Natural killer cell (primary cell): Measurements from ENCODE around the gene CAPS. TPM values are rescaled to one million over a fixed set of nuclear protein-coding genes. Genes with fewer than 3 reads are reported as not detected.

Experiments used
- ATAC-seq, 3 donors: fragments of 150-1000 bp in 2 of 3; fragments of 200-7000 bp in 1 of 3; cut with Tn5 transposase; 1 replicate in 1 of 3; 2 replicates in 2 of 3; pipeline ENCODE4 v1.10.0; 2021; ENCODE audit warnings: mild to moderate bottlenecking in 2 of 3, moderate library complexity in 2 of 3
- DNase-seq, 2 donors: peaks; one replicate each; pipeline versions ENCODE4 v3.0.0 to v3.0.0-alpha.2; 2013 to 2021; ENCODE audit warnings: mixed read lengths in 1 of 2
- H3K27ac ChIP-seq: one replicate; pipeline ENCODE4 v1.5.1; 2013; ENCODE audit warnings: mild to moderate bottlenecking, low read length
- H3K27me3 ChIP-seq: one replicate; pipeline ENCODE4 v1.6.1; 2013; ENCODE audit warnings: low read length; ENCODE audit not compliant: control insufficient read depth, insufficient read depth
- H3K36me3 ChIP-seq: one replicate; pipeline ENCODE4 v1.6.1; 2013; ENCODE audit warnings: low read length; ENCODE audit not compliant: control insufficient read depth, insufficient read depth
- H3K4me1 ChIP-seq: one replicate; pipeline ENCODE4 v1.6.1; 2013; ENCODE audit warnings: low read length; ENCODE audit not compliant: control insufficient read depth, insufficient read depth
- H3K4me3 ChIP-seq: one replicate; pipeline ENCODE4 v1.5.1; 2013; ENCODE audit warnings: low read length
- H3K9me3 ChIP-seq: one replicate; pipeline ENCODE4 v1.6.1; 2013; ENCODE audit warnings: low read length; ENCODE audit not compliant: control insufficient read depth, insufficient read depth
- H3K27ac Mint-ChIP-seq, 2 donors: one replicate each; pipeline ENCODE4 v1.8.0; 2022; ENCODE audit warnings: mild to moderate bottlenecking in 2 of 2, mixed read lengths in 2 of 2, moderate library complexity in 1 of 2
- H3K27me3 Mint-ChIP-seq, 2 donors: one replicate each; pipeline ENCODE4 v1.8.0; 2022; ENCODE audit warnings: low read depth in 2 of 2, mixed read lengths in 2 of 2
- H3K36me3 Mint-ChIP-seq: one replicate; pipeline ENCODE4 v1.8.0; 2022; ENCODE audit warnings: mixed read lengths
- H3K4me1 Mint-ChIP-seq, 2 donors: one replicate each; pipeline ENCODE4 v1.8.0; 2022; ENCODE audit warnings: mixed read lengths in 2 of 2
- H3K4me3 Mint-ChIP-seq: one replicate; pipeline ENCODE4 v1.8.0; 2022; ENCODE audit warnings: mild to moderate bottlenecking, moderate library complexity, mixed read lengths
- H3K9me3 Mint-ChIP-seq, 2 donors: one replicate each; pipeline ENCODE4 v1.8.0; 2022; ENCODE audit warnings: mixed read lengths in 2 of 2
- WGBS: methylation state at CpG from one replicate; pipeline ENCODE4 v1.1.7; 2013; ENCODE audit warnings: missing lambda C conversion rate; ENCODE audit not compliant: insufficient coverage; 5-methylcytosine and 5-hydroxymethylcytosine counted together
- intact Hi-C: fragments of 100-400 bp; cut with micrococcal nuclease; formaldehyde crosslinking; loops from one replicate; pipeline ENCODE4 v1.14.2; 2022
- total RNA-seq, 4 donors: library from RNA; stranded (reverse); fragments of 120-200 nt in 1 of 4; gene quantifications; one replicate each; pipeline versions ENCODE4 v1.2.3 to v1.2.4, GENCODE V29; 2013 to 2022
- TF ChIP-seq, protein P1 (sequence below): fragments of 200-600 bp; IDR thresholded peaks from one replicate; pipeline ENCODE4 v1.8.0; 2022; ENCODE audit warnings: antibody characterized with exemption

The CAPS gene
- total RNA-seq, 3 donors from 2014 or later (not counting 1 experiment from before 2014, with no cell fraction given): 34.0 to 41.6 (median 38.3) TPM

DNA sequence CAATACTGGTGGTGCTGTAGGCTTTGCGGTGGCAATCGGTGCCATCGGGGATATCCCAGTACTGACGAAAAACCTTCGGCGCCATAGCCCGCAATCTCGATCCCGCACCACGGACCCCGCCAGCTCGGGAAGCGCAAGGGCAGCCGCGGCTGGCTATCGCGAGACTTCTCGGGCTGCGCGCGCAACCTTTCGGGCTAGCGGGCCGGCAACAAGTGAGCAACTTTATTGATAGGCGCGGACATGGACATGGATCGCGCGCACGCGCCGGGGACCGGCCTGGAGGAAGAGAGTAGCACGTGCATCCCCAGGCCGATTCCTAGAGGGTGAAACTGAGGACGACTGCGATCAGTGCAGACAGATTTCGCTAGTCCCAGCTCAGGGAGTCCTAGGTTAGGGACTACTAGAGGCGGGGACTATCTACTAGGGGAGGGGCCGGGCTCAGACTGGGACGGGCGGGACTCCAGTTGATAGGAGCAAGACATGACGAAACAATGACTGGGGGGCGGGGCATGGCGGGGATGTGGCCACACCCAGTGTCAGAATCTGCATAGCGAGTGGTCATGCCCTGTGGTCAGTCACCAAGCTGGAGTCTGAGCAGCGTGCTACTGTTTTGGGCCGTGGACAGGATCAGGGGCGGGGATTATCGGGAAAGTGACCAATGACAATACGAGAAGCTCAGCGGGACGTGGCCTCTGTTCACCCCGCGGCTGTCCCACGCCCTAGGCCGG is 10.3 kb upstream of the CAPS start, which contains the start of gene NDUFA11:
Gene NDUFA11 (minus strand): TSS at position 167 of the 728 bp plus-strand sequence. CDS start 82 bp downstream, at position 85.
- H3K27ac ChIP-seq: peak within 1 kb of the TSS; percentile 93
- TF ChIP-seq, protein P1, sequence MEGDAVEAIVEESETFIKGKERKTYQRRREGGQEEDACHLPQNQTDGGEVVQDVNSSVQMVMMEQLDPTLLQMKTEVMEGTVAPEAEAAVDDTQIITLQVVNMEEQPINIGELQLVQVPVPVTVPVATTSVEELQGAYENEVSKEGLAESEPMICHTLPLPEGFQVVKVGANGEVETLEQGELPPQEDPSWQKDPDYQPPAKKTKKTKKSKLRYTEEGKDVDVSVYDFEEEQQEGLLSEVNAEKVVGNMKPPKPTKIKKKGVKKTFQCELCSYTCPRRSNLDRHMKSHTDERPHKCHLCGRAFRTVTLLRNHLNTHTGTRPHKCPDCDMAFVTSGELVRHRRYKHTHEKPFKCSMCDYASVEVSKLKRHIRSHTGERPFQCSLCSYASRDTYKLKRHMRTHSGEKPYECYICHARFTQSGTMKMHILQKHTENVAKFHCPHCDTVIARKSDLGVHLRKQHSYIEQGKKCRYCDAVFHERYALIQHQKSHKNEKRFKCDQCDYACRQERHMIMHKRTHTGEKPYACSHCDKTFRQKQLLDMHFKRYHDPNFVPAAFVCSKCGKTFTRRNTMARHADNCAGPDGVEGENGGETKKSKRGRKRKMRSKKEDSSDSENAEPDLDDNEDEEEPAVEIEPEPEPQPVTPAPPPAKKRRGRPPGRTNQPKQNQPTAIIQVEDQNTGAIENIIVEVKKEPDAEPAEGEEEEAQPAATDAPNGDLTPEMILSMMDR: no peak
- H3K4me1 ChIP-seq: peaks cover 35% of the 10 kb centered on the region
- WGBS: under 1% methylated on average over 57 of the region's 57 CpGs
- no peaks in the 10 kb centered on the region for H3K27me3 Mint-ChIP-seq
- no peaks in the 10 kb centered on the region for H3K9me3 Mint-ChIP-seq
- H3K27ac Mint-ChIP-seq: peak within 1 kb of the TSS; percentile 98 to 99
- no peaks in the 10 kb centered on the region for H3K36me3 Mint-ChIP-seq
- peak within 1 kb of the TSS; percentile 97 for H3K4me3 ChIP-seq
- peak within 1 kb of the TSS; percentile 100 for H3K4me3 Mint-ChIP-seq
- peaks cover 23 to 42% of the 10 kb centered on the region in 2 donors for H3K4me1 Mint-ChIP-seq
- no peaks in the 10 kb centered on the region for H3K27me3 ChIP-seq
- H3K9me3 ChIP-seq: no peaks in the 10 kb centered on the region
- intact Hi-C loops: loop anchor here (1.0 to 5.0 kb wide), 6 partner anchors 74 to 1181 kb away; partner anchors contain the start of genes ALKBH7, CATSPERD, DPP9 and LONP1
- no peaks in the 10 kb centered on the region for H3K36me3 ChIP-seq
- peak; percentile 97 to 98 for DNase-seq
- peak; percentile 53 to 68 (median 58) for ATAC-seq

GRCh38 chr19:5904352-5905113 is 9.5 kb upstream of the CAPS start, which contains the start of gene VMAC:
Gene VMAC, plus strand, starts transcription at chr19:5904872. Its CDS starts 19 bp downstream, at chr19:5904891.
- under 1% methylated on average over 61 of the region's 61 CpGs for WGBS
- intact Hi-C loops: loop anchor here (1.0 to 5.0 kb wide), 6 partner anchors 73 to 1182 kb away; partner anchors contain the start of genes ALKBH7, CATSPERD, DPP9 and LONP1
- no peaks in the 10 kb centered on the region for H3K27me3 Mint-ChIP-seq
- H3K4me3 Mint-ChIP-seq: peak within 1 kb of the TSS; percentile 100
- no peaks in the 10 kb centered on the region for H3K9me3 Mint-ChIP-seq
- TF ChIP-seq, protein P1: no peak
- Histone ChIP-seq H3K27me3 (no peaks in the 10 kb centered on the region), H3K36me3 (peaks cover 5% of the 10 kb centered on the region), H3K9me3 (no peaks in the 10 kb centered on the region), H3K4me1 (peaks cover 35% of the 10 kb centered on the region), H3K27ac (peak within 1 kb of the TSS; percentile 93), H3K4me3 (peak within 1 kb of the TSS; percentile 97)
- H3K27ac Mint-ChIP-seq: peak within 1 kb of the TSS; percentile 98 to 99
- ATAC-seq (peak; percentile 73 to 89 (median 77)), DNase-seq (peak; percentile 99 to 100)
- H3K36me3 Mint-ChIP-seq: no peaks in the 10 kb centered on the region
- peaks cover 23 to 42% of the 10 kb centered on the region in 2 donors for H3K4me1 Mint-ChIP-seq

DNA sequence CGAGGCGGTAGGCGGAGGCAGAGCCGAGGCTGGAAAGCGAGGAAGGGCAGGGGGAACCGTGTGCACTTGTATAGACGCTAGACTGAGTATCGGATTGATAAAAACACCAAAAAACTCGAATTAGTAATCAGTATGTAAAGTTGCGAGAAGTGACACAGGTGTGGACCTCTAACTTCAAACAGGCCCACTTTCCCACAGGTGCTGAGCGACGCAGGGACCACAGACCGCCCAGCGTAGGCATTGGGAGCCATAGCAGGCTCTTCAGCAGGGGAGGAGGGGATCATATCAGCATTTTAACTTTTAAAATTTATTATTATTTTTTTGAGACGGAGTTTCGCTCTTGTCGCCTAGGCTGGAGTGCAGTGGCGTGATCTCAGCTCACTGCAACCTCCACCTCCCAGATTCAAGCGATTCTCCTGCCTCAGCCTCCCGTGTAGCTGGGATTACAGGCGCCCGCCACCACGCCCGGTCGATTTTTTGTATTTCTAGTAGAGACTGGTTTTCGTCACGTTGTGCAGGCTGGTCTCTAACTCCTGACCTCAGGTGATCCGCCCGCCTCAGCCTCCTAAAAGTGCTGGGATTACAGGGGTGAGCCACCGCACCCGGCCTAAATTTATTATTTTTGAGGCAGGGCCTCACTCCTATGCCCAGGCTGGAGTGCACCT is 8.8 kb upstream of the CAPS start:
- H3K4me1 Mint-ChIP-seq: peaks cover 23 to 37% of the 10 kb centered on the region in 2 donors

More for the DNA sequence above, 8.8 kb upstream of the CAPS start:
- H3K27me3 Mint-ChIP-seq: no peaks in the 10 kb centered on the region
- peak overlapping the region; percentile 98 to 99 for H3K27ac Mint-ChIP-seq
- no peaks in the 10 kb centered on the region for H3K9me3 Mint-ChIP-seq
- TF ChIP-seq, protein P1: no peak
- peak overlapping the region; percentile 100 for H3K4me3 Mint-ChIP-seq
- 57% methylated on average over 27 of the region's 31 CpGs for WGBS
- Histone ChIP-seq H3K27me3 (no peaks in the 10 kb centered on the region), H3K4me1 (peaks cover 35% of the 10 kb centered on the region), H3K27ac (peak overlapping the region; percentile 62), H3K36me3 (peaks cover 7% of the 10 kb centered on the region), H3K4me3 (peak overlapping the region; percentile 79), H3K9me3 (no peaks in the 10 kb centered on the region)
- intact Hi-C loops: loop anchor here (2.0 kb wide), 1 partner anchor 468 kb away; the partner anchor contains the start of gene ALKBH7
- no peak for ATAC-seq
- DNase-seq: no peak
- H3K36me3 Mint-ChIP-seq: no peaks in the 10 kb centered on the region
